ENCODE results near the gene ZNF516.

Gene ZNF516

DNA sequence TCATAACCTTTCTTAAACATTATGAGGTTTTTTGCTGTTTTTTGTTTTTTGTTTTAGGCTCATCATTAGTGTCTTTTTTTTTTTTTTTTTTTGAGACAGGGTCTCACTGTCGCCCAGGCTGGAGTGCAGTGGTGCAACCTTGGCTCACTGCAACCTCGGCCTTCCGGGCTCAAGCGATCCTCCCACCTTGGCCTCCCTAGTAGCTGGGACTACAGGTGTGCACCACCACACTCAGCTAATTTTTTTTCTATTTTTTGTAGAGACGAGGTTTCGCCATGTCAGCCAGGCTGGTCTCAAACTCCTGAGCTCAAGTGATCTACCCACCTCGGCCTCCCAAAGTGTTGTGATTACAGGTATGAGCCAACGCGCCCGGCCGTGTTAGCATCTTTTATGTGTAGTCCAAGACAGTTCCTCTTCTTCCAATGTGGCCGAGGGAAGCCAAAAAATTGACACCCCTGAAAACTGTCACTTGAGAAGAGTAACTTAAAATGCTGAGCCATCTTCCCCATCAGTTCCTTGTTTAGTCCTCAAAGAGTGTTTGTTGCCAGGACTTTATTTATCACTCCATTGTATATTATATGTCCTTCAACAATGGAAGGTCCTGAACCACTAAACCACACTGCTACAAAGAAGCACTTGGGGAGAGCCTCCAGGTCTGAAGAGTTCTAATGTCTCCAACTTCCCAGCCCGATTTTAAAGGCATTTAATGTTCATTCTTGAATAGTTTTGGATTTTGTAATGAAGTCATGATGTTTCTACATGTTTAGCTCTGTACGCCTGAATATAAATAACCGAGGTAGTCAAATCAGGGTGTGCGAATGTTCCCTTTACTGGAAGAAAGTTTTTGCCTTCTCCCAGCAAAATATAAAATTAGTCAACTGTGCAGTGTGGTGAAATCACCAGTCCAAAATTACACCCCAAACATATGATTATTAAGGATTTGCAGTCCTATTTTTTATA, 26.4 kb downstream of the ZNF516 start:
- no peak for DNase-seq

DNA sequence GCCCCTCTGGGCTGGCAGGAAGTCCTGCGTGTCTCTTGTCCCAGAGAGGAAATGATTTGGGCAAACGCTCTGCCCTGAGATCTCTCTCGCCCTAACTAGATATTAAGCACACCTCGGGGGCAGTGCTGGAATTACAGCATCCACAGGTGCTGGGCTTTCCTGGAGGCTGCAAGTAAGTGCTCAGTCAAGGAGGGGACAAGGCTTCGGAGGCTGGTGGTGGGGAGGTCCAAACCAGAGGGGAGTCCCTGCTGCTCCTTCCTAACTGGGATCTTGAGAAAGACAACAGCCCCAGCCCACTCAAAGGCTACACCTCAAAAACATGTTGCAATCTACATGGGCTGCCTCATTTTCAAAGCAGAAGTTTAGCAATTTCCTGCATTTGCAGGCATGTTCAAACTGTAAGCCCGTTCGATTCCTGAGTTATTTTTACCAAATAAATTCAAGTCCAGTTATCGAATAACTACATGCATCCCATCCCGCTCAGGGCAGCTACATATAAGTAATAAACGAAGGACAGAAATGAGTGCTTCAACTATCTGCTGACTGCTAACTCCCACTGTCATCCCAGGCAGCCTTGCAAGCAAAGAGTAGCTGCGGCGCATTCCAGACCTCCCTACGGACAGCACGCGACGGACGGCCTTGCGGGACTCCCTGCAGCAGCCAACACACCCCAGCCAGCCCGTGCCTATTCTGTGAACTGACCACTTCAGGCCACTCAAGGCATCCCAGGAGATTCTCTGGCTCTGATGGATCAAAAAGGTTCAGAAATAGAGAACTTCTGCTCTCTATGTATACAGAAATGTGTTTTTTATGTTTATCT, 27.5 kb downstream of the ZNF516 start:
- DNase-seq = no peak

DNA sequence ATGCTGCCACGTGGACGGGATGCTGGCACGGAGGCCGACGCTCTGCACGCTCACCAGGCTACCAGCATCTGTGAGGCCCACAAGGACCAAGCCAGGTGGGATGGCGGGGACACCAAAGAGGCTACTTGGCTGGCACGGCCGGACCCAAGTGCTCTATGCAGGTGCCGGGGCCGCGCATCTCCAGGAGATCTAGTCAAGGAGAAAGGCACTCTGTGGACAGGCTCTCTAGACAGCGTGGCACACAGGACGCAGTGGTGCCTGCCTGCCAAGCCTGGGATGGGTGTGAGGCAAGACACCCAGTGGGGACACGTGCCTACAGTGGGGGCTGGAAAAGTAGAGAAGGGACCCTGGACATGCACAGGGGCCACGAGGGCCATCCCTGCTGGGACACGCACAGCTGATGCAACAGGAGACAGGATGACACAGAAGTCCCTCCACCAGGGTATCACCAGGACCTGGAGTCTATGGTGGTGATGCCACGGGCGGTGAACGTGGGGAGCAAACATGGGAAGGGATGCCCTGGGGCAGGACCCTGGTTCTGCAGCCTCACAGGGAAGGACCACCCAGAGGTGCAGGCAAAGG, 28.5 kb downstream of the ZNF516 start:
- DNase-seq = no peak

DNA sequence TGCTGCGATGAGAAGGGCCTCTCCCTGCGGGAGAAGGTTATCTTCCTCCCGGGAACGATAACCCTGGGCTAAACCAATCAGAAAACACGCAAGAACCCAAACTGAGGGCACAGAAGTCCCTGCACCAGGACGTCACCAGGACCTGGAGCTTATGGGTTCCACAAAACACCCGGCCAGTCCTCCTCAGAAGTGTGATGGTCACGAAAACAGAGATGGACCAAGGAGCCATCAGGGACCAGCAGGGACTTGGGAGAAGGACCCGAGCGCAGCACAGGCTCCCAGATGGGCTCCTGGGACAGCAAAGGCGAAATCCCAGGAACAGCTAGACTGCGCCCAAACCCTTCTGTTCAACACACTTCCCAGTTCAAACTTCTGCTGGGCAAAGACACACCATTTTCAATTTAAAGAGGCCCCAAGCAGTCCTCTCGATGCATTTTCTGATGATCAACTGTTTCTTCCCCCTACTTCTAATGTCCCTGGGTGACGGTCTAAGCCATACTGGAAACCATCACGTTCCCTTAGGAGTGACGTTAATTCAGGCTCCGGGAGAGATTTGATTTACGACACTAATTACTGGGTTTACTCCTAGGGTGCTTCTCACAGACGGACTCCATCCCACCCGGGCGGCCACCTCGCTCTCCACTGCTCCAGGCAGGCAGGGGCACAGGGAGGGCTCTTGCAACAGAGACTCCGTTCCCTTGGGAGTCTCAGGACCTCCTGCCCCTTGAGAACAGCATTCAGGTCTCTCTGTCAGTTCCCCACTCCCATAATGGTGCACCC, 29.2 kb downstream of the ZNF516 start:
- DNase-seq = no peak

DNA sequence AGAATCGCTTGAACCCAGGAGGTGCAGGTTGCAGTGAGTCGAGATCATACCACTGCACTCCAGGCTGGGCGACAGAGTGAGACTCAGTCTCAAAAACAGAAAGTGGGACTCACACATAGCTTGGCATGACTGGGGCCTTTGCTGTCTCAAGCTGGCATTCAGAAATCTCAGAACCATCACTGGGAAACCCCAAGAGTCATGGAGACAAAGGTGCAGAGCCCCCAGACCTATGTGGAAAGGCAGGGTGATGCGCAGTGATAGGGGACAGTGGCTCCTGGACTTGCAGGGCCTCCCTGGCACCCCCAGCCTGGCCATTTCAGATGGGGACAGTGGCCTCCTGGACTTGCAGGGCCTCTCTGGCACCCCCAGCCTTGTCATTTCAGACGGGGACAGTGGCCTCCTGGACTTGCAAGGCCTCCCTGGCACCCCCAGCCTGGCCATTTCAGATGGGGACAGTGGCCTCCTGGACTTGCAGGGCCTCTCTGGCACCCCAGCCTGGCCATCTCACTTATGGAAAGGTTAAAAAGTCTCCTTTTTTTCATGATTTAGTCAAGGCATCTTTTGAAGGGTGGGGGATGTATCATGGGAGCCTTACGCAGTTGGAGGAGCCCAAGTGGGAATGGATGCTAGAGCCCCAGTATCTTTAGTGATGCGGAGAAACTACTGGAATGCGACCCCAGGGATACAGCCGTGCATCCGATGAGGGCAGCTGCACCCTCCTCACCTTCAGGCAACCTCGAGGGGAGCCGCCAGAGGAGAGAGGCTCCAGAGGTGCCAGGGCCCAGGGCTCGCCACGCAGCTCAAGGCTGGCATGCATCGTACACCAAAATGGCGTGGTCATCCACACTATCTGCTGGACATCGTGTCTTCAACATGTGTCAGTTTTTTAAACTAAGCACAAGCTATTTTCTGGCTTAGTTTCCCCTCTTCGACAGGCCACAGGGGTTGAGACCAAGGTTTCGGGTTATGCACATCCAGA, 30.5 kb downstream of the ZNF516 start:
- no peak for DNase-seq

DNA sequence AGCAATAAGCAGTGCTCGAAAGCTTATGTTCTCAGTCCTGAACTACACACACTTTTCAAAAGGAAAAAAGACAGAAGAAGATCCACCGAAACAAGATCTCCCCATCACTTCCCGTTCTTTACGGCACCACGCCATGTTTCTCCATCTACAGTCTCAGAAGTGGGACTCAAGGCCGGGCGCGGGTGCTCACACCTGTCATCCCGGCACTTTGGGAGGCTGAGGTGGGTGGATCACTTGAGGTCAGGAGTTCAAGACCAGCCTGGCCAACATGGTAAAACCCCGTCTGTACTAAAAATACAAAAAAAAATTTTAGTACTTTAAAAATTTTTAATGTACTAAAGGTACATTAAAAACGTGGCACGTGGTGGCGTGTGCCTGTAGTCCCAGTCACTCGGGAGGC, 31.2 kb downstream of the ZNF516 start:
- no peak for DNase-seq

DNA sequence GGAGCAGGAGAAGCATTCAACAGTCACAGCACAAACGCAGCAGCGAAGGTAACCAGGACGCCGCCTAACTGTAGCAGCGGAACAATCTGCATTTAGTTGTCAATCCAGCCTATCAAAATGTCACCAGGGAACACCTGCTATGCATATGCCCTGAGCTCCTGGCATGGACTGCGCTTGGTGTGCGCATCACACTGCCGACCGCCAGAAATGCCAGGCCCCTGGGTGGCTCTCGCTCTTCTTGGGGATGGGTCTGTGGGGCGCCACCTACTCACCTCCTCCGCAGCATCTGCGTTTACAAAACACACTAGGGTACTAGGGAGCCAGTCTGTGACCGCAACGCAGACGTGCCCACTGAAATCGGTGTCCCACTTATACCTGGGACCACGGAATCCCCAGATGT, 31.7 kb downstream of the ZNF516 start:
- no peak for DNase-seq

DNA sequence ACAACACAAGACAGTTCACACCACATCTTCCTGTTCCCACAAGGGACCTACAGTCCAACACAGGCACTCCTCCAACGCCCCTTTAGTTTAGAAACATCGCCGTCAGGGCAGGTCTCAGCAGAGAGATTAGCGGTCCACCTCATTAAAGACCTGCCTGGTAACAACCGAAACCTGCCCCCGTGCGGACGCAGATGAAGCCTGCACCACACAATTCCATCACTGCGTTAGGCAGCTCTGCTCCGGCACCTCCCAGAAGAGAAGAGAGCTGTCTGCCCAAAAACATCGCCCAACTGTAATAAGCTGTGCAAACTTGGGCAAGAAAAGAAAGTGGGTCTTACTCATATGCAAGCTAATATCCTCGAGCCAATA, 32.7 kb downstream of the ZNF516 start:
- no peak for DNase-seq

DNA sequence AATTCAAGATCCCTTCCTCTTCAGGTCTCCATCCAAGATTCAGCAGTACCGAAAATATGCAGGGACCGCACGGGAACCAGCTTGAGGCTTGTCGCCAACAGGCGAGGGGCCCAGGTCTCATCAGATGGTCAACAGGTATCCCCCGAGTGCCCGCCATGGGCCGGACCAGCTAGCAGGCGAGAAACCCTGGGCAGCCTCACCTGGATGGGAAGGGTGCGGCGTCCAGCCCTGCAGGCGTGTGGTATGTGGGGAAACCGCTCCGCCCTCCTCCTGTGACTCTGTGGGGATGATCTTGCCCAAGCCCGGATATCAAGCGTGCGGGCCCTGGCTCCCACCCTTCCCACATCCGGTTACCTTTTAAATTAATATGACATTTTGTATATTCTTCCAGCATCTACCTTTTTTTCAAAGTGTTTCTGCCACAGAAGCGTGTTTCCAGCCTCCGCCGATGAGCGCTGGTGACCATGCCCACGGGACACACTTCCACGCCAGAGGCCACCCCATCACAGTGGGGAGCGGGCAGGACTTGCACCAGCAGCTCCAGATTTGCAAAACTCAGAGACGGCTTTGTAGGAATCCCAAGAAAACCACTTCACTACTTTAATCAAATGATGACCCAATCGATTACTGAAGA, 33.2 kb downstream of the ZNF516 start:
- no peak for DNase-seq

DNA sequence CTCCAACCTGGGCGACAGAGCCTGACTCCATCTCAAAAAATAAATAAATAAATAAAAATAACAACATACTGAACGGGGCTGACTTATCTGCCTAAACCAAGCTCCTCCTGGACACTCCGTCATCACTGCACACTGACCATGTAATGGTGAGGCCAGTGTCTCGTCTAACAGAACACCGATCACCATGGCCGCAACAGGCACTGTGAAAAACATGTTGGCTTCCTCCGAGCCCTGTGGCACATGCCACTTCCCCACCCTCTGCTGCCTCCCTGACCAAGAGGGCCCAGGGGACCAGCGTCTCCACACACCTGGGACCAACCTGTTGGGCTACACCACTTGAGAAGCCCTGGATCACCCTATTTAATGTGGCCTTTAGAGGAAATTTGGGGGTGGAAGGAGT, 33.9 kb downstream of the ZNF516 start:
- DNase-seq = no peak

DNA sequence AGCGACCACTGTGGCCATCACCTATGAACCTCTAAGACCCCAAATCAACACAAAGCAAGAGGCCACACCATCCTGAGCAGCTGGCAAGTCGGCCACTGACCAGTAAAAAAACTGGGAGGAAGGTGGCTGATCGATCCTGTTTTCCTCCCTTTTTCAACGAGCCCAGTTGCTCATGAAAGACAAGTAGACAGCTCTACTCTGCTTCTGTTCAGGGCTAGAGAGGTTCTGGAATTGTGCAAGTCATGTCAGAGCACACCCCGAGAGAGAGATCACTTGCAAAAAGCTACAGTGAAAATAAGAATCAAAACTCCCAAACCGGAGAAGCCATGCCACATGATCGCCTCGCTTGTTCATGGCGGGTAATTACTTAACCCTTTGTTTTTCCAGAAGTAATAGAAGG, 34.6 kb downstream of the ZNF516 start:
- no peak for DNase-seq

DNA sequence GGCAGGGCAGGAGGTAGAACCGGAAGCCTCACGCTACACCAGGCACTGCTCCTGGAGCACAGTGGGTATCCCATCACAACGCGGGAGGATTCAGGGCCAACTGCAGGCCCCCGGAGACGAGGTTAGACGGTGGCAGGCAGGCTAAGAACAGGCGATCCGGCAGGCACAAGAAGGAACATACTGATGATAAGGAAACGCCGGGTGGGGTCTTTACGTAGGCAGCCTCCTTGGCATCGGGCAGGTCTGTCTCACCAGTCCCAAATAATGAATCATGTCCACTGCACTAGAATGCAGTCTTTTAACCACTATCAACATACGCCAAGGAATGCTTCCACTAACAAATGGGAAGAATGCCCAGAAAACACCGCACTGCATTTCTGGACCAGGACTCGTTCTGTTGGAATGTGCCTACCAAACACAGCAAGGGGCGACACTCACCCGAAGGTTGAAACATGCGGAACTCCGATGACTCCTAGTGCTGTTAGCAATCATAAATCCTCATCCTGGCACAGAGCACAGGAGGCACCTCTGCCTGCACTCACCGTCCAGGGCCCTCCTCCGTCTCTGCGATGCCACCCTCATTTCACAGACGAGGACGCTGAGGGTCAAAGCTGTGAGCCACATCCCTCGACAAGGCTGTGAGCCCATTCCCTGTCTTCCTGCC, 35.2 kb downstream of the ZNF516 start:
- no peak for DNase-seq

DNA sequence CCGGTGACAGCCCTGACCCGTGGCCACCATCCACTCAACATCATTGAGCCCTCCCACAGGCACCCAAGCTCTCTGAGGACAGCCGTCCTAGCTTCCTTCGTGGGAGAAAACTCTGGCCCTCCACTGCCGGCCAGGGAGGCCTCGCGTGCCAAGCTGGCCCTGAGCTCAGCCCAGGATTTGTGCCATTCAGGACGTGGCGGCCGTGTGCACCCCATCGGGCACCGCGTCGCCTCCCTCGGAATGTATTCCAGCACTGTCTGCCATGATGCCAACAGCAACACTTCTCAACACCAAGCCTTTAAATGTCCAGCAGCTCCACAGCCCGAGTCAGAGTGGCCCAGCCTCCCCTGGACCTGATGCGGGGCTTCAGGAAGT, 35.7 kb downstream of the ZNF516 start:
- DNase-seq = no peak

DNA sequence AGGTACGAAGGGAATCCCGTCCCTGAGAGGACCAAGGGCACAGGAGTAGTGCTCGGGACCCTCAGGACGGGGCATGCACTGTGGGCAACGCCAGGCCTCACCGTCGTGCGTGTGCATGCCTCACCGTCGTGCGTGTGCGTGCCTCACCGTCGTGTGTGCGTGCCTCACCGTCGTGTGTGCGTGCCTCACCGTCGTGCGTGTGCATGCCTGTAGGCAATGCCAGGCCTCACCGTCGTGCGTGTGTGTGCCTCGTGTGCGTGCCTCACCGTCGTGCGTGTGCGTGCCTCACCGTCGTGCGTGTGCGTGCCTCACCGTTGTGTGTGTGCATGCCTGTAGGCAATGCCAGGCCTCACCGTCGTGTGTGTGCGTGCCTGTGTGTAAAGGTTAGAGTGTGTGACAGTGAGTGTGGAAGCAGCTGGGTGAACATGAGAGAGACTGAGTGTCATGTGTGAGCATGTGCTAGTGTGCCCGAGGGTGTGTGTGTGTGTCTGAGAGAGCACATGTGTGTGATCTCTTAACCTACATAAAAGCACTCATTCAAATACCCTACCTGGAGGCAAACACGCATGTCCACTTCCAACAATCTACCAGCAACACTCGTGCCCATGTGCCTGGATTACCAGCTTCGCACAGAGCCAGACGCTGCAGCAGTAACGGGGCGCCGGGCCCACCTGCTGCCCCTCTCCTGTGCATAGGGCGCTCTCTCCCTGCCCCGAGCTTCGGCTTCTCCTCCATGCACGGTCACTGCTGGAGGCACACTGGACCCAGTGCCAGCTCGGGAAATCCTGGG, 36.3 kb downstream of the ZNF516 start:
- DNase-seq = no peak

DNA sequence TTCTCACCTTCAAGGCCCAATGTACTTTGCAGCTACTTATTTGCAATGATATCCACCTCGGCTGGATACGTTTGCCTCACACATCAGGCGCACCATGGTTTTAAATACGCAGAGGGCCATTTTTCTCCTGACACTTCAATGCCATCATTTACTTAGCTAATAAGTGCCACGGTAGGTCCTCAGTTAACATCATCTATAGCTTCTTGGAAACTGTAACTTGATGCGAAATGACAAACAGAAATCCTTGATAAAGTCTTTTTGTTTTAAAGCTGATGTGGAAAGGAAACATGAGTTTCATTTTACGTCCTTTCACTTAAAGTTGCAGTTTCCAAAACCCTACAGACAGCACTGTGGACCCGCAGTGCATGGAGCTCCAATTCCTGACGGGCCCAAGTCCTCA, 37.1 kb downstream of the ZNF516 start:
- no peak for DNase-seq

DNA sequence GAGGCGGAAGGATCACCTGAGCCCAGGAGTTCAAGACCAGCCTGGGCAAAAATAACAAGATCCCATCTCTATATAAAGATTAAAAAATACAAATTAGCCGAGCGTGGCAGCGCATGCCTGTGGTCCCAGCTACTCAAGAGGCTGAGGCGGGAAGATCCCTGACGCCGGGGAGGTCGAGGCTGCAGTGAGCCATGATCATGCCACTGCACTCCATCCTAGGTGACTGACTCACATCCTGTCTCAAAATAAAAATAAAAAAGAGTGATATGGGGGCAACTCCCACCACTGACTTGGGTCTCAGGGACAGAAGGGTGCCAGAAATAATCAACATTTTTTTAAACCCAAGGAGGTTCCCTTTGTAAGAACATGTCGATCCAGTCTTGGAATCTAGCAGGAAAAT, 37.6 kb downstream of the ZNF516 start:
- no peak for DNase-seq

DNA sequence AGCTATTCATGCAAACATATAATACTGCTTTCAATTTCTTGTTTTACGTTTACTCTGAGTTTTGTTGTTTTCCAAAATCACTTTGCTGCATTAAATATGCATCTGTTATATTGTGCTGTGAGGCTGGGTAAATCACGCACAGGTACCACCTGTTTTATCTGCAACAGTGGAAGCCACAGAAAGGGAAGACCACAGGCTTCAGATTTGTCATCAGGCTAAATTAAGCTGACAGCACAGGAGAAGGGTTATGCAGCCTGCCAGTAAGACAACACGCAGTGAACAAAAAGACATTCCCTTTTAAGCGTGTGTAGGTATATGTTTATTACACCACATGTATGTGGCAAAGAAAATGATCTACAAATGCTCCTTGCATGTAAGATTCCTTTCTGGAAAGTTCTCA, 38.2 kb downstream of the ZNF516 start:
- DNase-seq = no peak

DNA sequence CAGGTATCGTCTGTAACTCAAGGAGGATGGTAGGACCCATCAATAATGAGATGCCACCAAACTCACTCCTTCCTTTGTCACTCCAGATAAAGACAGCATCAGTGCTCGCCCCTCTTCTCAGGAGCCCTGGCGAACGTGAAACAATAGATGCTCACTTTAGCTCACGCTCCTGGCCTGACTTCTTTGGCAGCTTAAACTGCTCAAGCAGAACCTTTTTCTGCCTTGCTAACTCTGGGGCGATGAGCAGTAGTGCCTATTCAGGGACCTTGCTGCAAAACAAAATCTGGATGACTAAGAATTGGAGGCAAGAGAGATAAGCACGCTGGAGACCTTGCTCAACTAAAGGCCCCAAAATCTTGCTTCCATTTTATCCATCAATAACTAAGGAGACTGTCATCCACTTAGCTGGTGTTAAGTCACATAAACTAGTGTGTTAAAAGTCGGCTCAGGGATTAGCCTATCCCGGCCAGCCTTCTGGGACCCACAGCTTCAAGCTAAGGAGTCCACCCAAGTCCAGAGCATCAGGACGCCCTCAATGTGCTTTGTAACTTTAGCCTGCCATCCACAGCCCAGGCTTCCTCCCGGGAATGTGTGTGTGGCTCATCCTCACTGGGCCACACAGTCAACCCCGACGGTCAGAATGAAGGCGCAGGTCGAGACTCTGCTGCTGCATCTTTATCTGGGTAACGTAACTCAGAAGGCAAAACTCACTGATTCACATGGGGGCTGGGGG, 38.9 kb downstream of the ZNF516 start:
- DNase-seq = no peak
